Colonic mucosa (tissue), 4 donors: ENCODE data around the gene TOE1. TPM values are rescaled to one million over a fixed set of nuclear protein-coding genes. Genes with fewer than 3 reads are reported as not detected.
"Not testable (repeated sequence)": the region's sequence is repeated elsewhere in the genome, so short reads cannot be mapped to it uniquely, and the experiment has no call there.

Experiments used
- DNase-seq: peaks from one replicate; pipeline ENCODE4 v3.0.0-alpha.2; 2020
- H3K27ac ChIP-seq: fragments of 200-600 bp; one replicate; pipeline ENCODE4 v1.8.0; 2021
- H3K27me3 ChIP-seq: fragments of 200-600 bp; one replicate; pipeline ENCODE4 v1.8.0; 2021
- H3K36me3 ChIP-seq: fragments of 200-600 bp; one replicate; pipeline ENCODE4 v1.8.0; 2021
- H3K4me1 ChIP-seq: fragments of 200-600 bp; one replicate; pipeline ENCODE4 v1.8.0; 2021; ENCODE audit warnings: mild to moderate bottlenecking
- H3K4me3 ChIP-seq: fragments of 200-600 bp; one replicate; pipeline ENCODE4 v1.8.0; 2021
- H3K9ac ChIP-seq, 2 donors: one replicate each; pipeline ENCODE4 v1.7.0; 2013; ENCODE audit warnings: control low read depth in 2 of 2, low read depth in 2 of 2, low read length in 2 of 2
- H3K9me3 ChIP-seq: fragments of 200-600 bp; one replicate; pipeline ENCODE4 v1.8.0; 2021
- CTCF ChIP-seq: fragments of 200-600 bp; IDR thresholded peaks from one replicate; pipeline ENCODE4 v1.8.0; 2022; ENCODE audit warnings: antibody characterized with exemption, mild to moderate bottlenecking
- intact Hi-C: fragments of 100-400 bp; cut with DNase I; formaldehyde crosslinking; loops from one replicate; pipeline ENCODE4 v1.14.1; 2022
- total RNA-seq, 2 donors: library from RNA; stranded (reverse); fragmentation: NEBNext Ultra II Directional in 1 of 2; extraction: Animal tissue kit (Norgen Biotek cat#: 25700) in 1 of 2; gene quantifications; one replicate each; pipeline ENCODE4 v1.2.1, GENCODE V29; 2021
- donor health status: healthy.
- donor health status: DM: no; HTN: no; CAD: no.
- donor health status: DM: no; HTN: no; CAD: no.

The TOE1 gene
- total RNA-seq, 2 donors from 2014 or later = 10.1 to 20.5 TPM

GRCh38 chr1:45379524-45379923 lies 39.6 kb downstream of the TOE1 start:
- no peak for DNase-seq
- TF ChIP-seq CTCF = no peak
- no peaks in the 10 kb centered on the region for H3K9me3 ChIP-seq
- no peaks in the 10 kb centered on the region for H3K36me3 ChIP-seq
- H3K4me3 ChIP-seq = no peak overlapping the region
- no peaks in the 10 kb centered on the region for H3K4me1 ChIP-seq
- no peak overlapping the region for H3K27ac ChIP-seq
- intact Hi-C loops = no loop called here
- no peaks in the 10 kb centered on the region for H3K27me3 ChIP-seq
- no peak overlapping the region for H3K9ac ChIP-seq

GRCh38 chr1:45380125-45380524 lies 40.2 kb downstream of the TOE1 start:
- no peak overlapping the region for H3K9ac ChIP-seq

GRCh38 chr1:45380730-45381129 lies 40.8 kb downstream of the TOE1 start:
- Histone ChIP-seq H3K36me3 (no peaks in the 10 kb centered on the region), H3K9me3 (no peaks in the 10 kb centered on the region), H3K4me3 (no peak overlapping the region), H3K27me3 (no peaks in the 10 kb centered on the region), H3K9ac (no peak overlapping the region), H3K4me1 (no peaks in the 10 kb centered on the region), H3K27ac (no peak overlapping the region)
- no peak for TF ChIP-seq CTCF
- intact Hi-C loops = no loop called here
- no peak for DNase-seq

More at GRCh38 chr1:45380125-45380524, 40.2 kb downstream of the TOE1 start:
- no peak overlapping the region for H3K27ac ChIP-seq
- H3K27me3 ChIP-seq = no peaks in the 10 kb centered on the region
- intact Hi-C loops = no loop called here
- DNase-seq = no peak
- H3K36me3 ChIP-seq = no peaks in the 10 kb centered on the region
- no peak overlapping the region for H3K4me3 ChIP-seq
- H3K9me3 ChIP-seq = no peaks in the 10 kb centered on the region
- no peaks in the 10 kb centered on the region for H3K4me1 ChIP-seq
- TF ChIP-seq CTCF = no peak

GRCh38 chr1:45381243-45381642 lies 41.3 kb downstream of the TOE1 start:
- no peaks in the 10 kb centered on the region for H3K9me3 ChIP-seq
- no peak overlapping the region for H3K9ac ChIP-seq
- DNase-seq = no peak
- H3K36me3 ChIP-seq = no peaks in the 10 kb centered on the region
- H3K4me1 ChIP-seq = no peaks in the 10 kb centered on the region
- no peaks in the 10 kb centered on the region for H3K27me3 ChIP-seq
- intact Hi-C loops = no loop called here
- H3K4me3 ChIP-seq = no peak overlapping the region
- TF ChIP-seq CTCF = no peak
- no peak overlapping the region for H3K27ac ChIP-seq

GRCh38 chr1:45383191-45383590 lies 43.2 kb downstream of the TOE1 start:
- Histone ChIP-seq H3K4me3 (no peak overlapping the region), H3K36me3 (no peaks in the 10 kb centered on the region), H3K4me1 (no peaks in the 10 kb centered on the region), H3K27ac (no peak overlapping the region), H3K9ac (no peak overlapping the region), H3K9me3 (no peaks in the 10 kb centered on the region), H3K27me3 (no peaks in the 10 kb centered on the region)
- TF ChIP-seq CTCF = no peak
- intact Hi-C loops = no loop called here
- DNase-seq = no peak

GRCh38 chr1:45384213-45384612 lies 44.2 kb downstream of the TOE1 start:
- H3K36me3 ChIP-seq, H3K27me3 ChIP-seq, H3K9ac ChIP-seq, H3K4me1 ChIP-seq, H3K9me3 ChIP-seq, H3K27ac ChIP-seq, intact Hi-C loops, H3K4me3 ChIP-seq, DNase-seq: not testable (repeated sequence)
